ENCODE results near the gene CLIC6.

Gene CLIC6

GRCh38 chr21:34668803-34669148 is at the start of gene CLIC6:
CLIC6 (plus strand) TSS chr21:34668994; CDS start chr21:34669389, 395 bp downstream.
- no peak for DNase-seq (ENCODE audit: low read depth)

- no peak for DNase-seq (ENCODE audit: low read depth)
These were observed 48.7 kb upstream of the CLIC6 start for GRCh38 chr21:34619841-34620665.

GRCh38 chr21:34621434-34622350 is 47.1 kb upstream of the CLIC6 start:
- DNase-seq (ENCODE audit: low read depth), result no peak

- no peak for DNase-seq (ENCODE audit: low read depth)
These were observed 45.3 kb upstream of the CLIC6 start for GRCh38 chr21:34623516-34623915.

GRCh38 chr21:34625030-34625593 is 43.7 kb upstream of the CLIC6 start:
- no peak for DNase-seq (ENCODE audit: low read depth)

- DNase-seq (ENCODE audit: low read depth), result no peak
These were observed 42.7 kb upstream of the CLIC6 start for GRCh38 chr21:34626131-34626530.

GRCh38 chr21:34630536-34631143 is 38.2 kb upstream of the CLIC6 start:
- DNase-seq (ENCODE audit: low read depth), result peak; percentile 19

- DNase-seq (ENCODE audit: low read depth), result no peak
These were observed 36.3 kb upstream of the CLIC6 start for GRCh38 chr21:34632498-34632897.

GRCh38 chr21:34635307-34635706 is 33.5 kb upstream of the CLIC6 start:
- no peak for DNase-seq (ENCODE audit: low read depth)

- DNase-seq (ENCODE audit: low read depth), result no peak
These were observed 31.8 kb upstream of the CLIC6 start for GRCh38 chr21:34636961-34637360.

- DNase-seq (ENCODE audit: low read depth), result no peak
These were observed 29.5 kb upstream of the CLIC6 start for GRCh38 chr21:34639250-34639649.

GRCh38 chr21:34639882-34640788 is 28.7 kb upstream of the CLIC6 start:
- DNase-seq (ENCODE audit: low read depth), result no peak

- no peak for DNase-seq (ENCODE audit: low read depth)
These were observed 27.9 kb upstream of the CLIC6 start for GRCh38 chr21:34640858-34641257.

GRCh38 chr21:34642211-34643075 is 26.4 kb upstream of the CLIC6 start:
- no peak for DNase-seq (ENCODE audit: low read depth)

GRCh38 chr21:34644825-34645224 is 24.0 kb upstream of the CLIC6 start:
- no peak for DNase-seq (ENCODE audit: low read depth)

GRCh38 chr21:34647555-34647954 is 21.2 kb upstream of the CLIC6 start:
- no peak for DNase-seq (ENCODE audit: low read depth)

GRCh38 chr21:34648739-34649297 is 20.0 kb upstream of the CLIC6 start:
- DNase-seq (ENCODE audit: low read depth), result no peak

- DNase-seq (ENCODE audit: low read depth), result no peak
These were observed 19.4 kb upstream of the CLIC6 start for GRCh38 chr21:34649400-34649799.

- DNase-seq (ENCODE audit: low read depth), result no peak
These were observed 17.8 kb upstream of the CLIC6 start for GRCh38 chr21:34650861-34651431.

GRCh38 chr21:34651642-34652041 is 17.2 kb upstream of the CLIC6 start:
- no peak for DNase-seq (ENCODE audit: low read depth)
